Stimulated activated CD8-positive, alpha-beta memory T cell treated with anti-CD3 and anti-CD28 coated beads, Interleukin-15, amount 100 ng/mL, for 4 hours (primary cell): ENCODE measurements around the gene PDGFD.

ENCODE experiments used
- DNase-seq, 2 donors: peaks; one replicate each; pipeline ENCODE4 v3.0.0-alpha.2; 2020; ENCODE audit warnings: low read depth in 2 of 2

Gene PDGFD

GRCh38 chr11:104000798-104001197 is 163.1 kb downstream of the PDGFD start:
- DNase-seq, result no peak

DNA sequence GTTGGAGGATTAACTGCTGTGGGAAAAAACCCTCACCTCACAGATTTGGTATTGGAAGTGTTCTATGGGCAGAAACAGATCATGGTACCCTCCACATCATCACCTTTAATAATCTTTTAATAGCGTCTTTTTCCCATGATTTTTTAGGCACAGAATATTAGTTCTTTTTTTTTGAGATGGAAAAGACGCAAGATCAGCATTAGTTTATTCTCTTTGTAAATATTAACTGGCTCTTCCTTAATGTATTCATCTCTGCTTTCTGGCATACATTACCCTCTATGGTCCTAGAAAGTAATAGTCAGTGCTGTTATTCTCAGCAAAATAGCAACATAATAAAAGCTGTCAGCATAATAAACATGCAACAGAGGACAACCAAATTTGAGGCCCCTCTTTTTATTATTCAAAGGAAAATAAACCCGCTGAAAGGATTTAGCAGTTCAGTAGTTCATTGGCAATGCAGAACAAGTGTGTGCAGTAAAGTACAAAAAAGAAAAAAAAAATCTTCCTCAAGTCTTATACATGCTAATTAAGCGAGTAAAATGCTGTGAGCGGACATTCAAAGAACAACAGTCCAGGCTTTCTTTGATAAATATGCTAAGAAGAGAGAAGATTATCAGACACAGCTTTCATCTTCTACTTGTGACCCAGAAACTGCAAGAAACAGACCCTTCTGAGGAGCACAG is 165.0 kb downstream of the PDGFD start:
- no peak for DNase-seq

GRCh38 chr11:103997082-103997481 is 166.9 kb downstream of the PDGFD start:
- no peak for DNase-seq

DNA sequence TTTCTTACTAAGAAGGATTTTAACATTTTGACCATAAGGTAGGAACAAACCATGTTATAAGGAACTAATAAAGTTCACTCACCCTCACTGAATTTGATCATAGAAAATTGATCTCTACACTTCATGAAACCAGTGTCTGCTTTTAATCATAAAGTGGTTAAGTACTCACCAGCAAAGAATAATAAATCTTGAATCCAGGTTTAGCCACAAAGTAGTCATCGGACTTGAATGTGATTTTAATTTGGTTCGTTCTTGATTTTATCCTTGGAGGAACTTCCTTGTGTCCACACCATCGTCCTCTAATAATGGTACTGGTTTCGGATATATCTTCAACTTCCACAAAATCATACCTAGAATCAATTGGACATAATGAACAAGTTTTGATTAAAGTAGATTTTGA is 168.1 kb downstream of the PDGFD start:
- no peak for DNase-seq

DNA sequence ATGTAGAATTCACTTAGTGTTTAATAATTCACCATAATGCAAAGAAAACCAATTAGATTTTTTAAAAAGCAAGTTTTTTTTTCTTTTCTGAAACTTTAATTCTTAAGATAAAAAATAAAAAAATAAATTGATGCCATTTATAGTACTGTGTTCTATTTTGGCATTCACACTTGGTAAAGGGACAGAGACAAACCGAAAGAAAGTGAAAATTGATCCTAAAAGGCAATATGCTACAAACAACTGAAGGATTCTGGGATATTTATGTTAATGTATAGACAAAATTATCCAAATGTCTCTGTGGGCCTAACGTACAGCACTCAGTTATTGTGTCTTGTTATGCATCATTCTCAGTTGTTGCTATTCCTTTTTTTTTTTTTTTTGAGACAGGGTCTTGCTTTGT is 169.4 kb downstream of the PDGFD start:
- DNase-seq, result no peak

DNA sequence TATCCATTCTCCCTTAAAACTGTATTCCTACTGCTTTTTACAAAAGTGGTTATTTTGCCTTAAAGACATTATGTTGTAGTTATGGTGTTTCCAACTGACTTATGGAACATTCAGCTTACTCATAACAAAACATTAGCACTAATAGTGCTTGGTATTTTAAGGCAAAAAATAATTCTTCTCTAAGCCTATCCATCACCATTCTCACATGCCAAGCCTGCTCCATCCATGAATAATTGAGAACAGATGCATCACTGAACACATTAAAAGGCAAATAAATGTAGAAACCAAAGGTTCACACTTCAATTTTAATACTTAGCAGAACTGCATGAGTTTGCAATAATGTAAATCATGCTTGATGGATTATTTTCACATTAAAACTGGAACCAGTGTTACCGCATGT is 169.9 kb downstream of the PDGFD start:
- DNase-seq, result no peak

- no peak for DNase-seq
Observed at GRCh38 chr11:103993507-103993906, 170.4 kb downstream of the PDGFD start.

GRCh38 chr11:103988595-103988969 is 175.4 kb downstream of the PDGFD start:
- DNase-seq, result no peak

GRCh38 chr11:103987629-103988594 is 176.0 kb downstream of the PDGFD start:
- no peak for DNase-seq

DNA sequence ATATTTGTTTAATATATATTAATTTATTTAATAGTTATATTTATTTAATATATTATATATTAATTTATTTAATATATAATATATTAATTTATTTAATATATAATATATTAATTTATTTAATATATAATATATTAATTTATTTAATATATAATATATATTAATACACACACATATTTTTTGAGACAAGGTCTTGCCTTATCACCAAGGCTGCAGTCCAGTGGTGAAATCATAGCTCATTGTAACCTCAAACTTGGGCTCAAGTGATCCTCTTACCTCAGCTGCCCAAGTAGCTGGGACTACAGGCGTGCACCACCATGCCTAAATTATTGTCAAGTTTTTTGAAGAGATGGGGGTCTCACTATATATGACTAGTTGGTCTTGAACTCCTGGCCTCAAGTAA is 178.9 kb downstream of the PDGFD start:
- DNase-seq, result no peak

GRCh38 chr11:103980108-103980507 is 183.8 kb downstream of the PDGFD start:
- no peak for DNase-seq

- no peak for DNase-seq
Observed at GRCh38 chr11:103978616-103979595, 185.0 kb downstream of the PDGFD start.

DNA sequence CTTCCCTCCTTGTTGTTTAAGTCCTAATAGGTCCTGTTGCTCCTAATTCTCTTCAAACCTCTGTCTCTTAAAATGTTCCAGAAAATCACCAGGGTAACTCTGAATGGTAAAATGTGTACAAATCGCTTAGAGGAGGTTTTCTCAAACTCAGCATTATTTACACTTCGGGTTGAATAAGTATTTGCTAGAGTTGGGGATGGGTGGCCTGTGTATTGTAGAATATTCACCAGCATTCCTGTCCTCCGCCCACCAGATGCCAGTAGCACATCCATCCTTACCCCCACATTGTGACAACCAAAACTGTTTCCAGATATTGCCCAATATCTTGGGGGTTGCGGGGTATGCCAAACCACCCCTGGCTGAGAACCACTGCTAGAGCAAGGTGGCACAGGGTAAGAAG is 191.9 kb downstream of the PDGFD start:
- no peak for DNase-seq

GRCh38 chr11:103970701-103971249 is 193.2 kb downstream of the PDGFD start:
- no peak for DNase-seq

GRCh38 chr11:103968685-103969084 is 195.3 kb downstream of the PDGFD start:
- DNase-seq, result no peak

DNA sequence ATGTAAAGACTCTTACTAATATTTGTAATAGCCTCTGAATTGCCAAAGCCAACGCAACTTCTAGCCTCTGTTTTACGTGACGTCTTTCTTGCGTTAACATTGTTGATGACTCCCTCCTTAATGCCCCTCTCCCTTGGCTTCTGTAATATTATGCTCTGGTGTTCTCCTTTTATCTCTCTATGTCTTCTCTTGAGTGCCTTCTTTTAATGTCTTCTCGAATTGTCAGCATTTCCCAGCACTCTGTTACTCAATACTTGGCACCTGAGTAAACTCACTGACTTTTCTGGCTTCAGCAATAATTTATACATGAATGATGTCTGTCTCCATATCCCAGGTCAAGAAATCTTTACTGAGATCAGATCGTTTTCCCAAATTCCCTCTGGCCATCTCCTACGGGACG is 196.0 kb downstream of the PDGFD start:
- DNase-seq, result no peak

DNA sequence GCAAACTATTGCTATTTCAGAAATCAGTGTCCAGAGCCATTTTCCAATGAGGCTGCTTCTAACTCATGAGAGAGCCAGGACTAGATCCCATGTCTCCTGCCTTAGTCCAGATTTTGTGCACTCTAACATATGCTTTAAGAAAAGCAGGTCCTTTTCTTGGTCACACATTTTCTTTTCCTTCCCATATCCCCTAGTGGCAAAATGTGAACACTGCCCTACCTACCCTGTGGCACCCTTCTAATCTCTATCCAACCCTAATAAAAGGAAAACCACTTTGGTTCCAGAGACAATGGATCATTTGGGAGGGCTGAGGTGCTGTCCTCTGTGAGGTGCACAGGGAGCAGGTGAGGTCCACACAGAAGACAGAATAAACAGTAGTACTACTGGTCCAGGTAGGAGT is 199.6 kb downstream of the PDGFD start:
- no peak for DNase-seq

- no peak for DNase-seq
Observed at GRCh38 chr11:103963648-103964047, 200.3 kb downstream of the PDGFD start.

DNA sequence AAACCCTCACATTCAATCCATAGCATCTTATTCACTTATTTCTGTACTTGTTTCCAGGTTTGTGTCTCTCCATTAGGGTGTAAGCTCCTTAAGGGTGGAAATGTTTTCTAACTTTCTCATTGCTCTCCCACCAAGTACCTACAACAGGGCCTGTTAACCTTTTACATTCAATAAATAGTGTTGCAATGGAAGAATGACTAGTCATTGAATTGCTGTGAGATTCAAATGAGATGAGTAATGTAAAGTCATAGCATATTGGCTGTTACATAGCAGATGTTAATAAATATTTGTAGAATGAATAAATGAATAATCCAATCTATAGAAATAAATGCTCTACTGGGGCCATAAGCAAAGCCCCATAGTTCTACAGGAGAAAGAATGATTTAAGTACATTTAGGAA is 202.9 kb downstream of the PDGFD start:
- no peak for DNase-seq

DNA sequence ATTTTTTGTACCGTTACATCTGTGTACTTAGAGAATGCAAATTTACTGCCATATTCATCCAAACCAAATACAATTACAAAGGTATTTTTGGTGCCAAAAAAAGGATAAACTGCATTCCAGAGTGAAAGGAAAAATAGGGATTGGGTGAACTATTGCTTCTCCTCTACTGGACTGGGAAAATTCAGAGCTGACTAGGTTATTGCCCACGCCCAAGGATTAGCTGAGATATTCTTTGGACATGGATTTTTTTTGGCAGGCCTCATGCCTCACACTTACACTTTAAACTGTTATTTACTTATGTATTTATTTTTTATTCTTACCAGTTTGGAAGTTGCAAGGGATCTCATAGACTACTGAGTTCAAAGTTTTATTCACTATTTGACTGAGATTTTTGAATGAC is 203.8 kb downstream of the PDGFD start:
- DNase-seq, result no peak

GRCh38 chr11:103959279-103959942 is 204.5 kb downstream of the PDGFD start:
- DNase-seq, result no peak
